ENCODE data around the gene LPCAT4.
"Not testable (repeated sequence)": the region's sequence is repeated elsewhere in the genome, so short reads cannot be mapped to it uniquely, and the experiment has no call there.

Gene LPCAT4

GRCh38 chr15:34361278-34361677 lies 5.7 kb downstream of the LPCAT4 start:
- DNase-seq, result no peak

GRCh38 chr15:34360298-34360697 lies 6.7 kb downstream of the LPCAT4 start:
- no peak for DNase-seq

- DNase-seq, result no peak
Measured at GRCh38 chr15:34359416-34359815, 7.6 kb downstream of the LPCAT4 start.

GRCh38 chr15:34358948-34359347 lies 8.0 kb downstream of the LPCAT4 start:
- no peak for DNase-seq

- DNase-seq, result no peak
Measured at GRCh38 chr15:34358367-34358766, 8.6 kb downstream of the LPCAT4 start.

GRCh38 chr15:34357653-34358052 lies 9.3 kb downstream of the LPCAT4 start:
- DNase-seq, result no peak

GRCh38 chr15:34355241-34355640 lies 11.8 kb downstream of the LPCAT4 start:
- DNase-seq, result no peak

GRCh38 chr15:34354286-34354685 lies 12.7 kb downstream of the LPCAT4 start:
- DNase-seq, result no peak

- DNase-seq, result no peak
Measured at GRCh38 chr15:34353627-34354026, 13.4 kb downstream of the LPCAT4 start.

GRCh38 chr15:34352996-34353395 lies 14.0 kb downstream of the LPCAT4 start:
- DNase-seq, result not testable (repeated sequence)

- no peak for DNase-seq
Measured at GRCh38 chr15:34349769-34350168, 17.2 kb downstream of the LPCAT4 start.

- no peak for DNase-seq
Measured at GRCh38 chr15:34348735-34349300, 18.2 kb downstream of the LPCAT4 start.

GRCh38 chr15:34347951-34348638 lies 18.9 kb downstream of the LPCAT4 start:
- no peak for DNase-seq

- DNase-seq, result peak; percentile 69
Measured at GRCh38 chr15:34342737-34343575, 24.0 kb downstream of the LPCAT4 start, which contains the start of the genes NOP10 and NUTM1. Gene NOP10, minus strand, starts transcription at chr15:34343136. Its CDS starts 63 bp downstream, at chr15:34343073. Gene NUTM1, plus strand, starts transcription at chr15:34343315. Its CDS starts 382 bp downstream, at chr15:34343697.

- not testable (repeated sequence) for DNase-seq
Measured at GRCh38 chr15:34342213-34342736, 24.7 kb downstream of the LPCAT4 start.

- no peak for DNase-seq
Measured at GRCh38 chr15:34341381-34342212, 25.4 kb downstream of the LPCAT4 start.

GRCh38 chr15:34339946-34340345 lies 27.1 kb downstream of the LPCAT4 start:
- no peak for DNase-seq

GRCh38 chr15:34338347-34338746 lies 28.6 kb downstream of the LPCAT4 start:
- no peak for DNase-seq

- DNase-seq, result peak; percentile 62
Measured at GRCh38 chr15:34337557-34338306, 29.3 kb downstream of the LPCAT4 start, which contains the start of gene SLC12A6. Gene SLC12A6, minus strand, starts transcription at chr15:34337781. Its CDS starts 1,101 bp downstream, at chr15:34336680.

- peak; percentile 32 for DNase-seq
Measured at GRCh38 chr15:34336991-34337556, 29.9 kb downstream of the LPCAT4 start.
